Measurements from ENCODE around the gene FBXL3.

DNA sequence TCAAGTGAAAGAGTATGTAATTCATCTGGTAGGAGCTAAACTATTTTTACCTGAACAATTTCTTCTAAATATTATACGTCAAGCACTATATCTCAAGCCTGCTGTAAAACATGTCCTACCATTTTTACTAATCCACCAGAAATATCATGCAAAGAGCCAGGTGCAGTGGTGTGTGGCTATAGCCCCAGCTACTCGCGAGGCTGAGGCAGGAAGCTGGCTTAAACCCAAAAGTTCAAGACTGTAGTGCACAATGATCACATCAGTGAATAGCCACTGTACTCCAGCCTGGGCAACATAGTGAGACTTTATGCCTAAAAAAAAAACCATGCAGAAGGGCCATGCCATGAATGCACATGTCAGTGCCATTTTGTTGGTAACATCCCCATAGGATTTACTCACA lies 55.7 kb downstream of the FBXL3 start:
- TF ChIP-seq EZH2 (IDR thresholded peaks at IDR 0.05; ENCODE audit: low read depth): no peak
- TF ChIP-seq, protein P1, sequence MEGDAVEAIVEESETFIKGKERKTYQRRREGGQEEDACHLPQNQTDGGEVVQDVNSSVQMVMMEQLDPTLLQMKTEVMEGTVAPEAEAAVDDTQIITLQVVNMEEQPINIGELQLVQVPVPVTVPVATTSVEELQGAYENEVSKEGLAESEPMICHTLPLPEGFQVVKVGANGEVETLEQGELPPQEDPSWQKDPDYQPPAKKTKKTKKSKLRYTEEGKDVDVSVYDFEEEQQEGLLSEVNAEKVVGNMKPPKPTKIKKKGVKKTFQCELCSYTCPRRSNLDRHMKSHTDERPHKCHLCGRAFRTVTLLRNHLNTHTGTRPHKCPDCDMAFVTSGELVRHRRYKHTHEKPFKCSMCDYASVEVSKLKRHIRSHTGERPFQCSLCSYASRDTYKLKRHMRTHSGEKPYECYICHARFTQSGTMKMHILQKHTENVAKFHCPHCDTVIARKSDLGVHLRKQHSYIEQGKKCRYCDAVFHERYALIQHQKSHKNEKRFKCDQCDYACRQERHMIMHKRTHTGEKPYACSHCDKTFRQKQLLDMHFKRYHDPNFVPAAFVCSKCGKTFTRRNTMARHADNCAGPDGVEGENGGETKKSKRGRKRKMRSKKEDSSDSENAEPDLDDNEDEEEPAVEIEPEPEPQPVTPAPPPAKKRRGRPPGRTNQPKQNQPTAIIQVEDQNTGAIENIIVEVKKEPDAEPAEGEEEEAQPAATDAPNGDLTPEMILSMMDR (conservative IDR thresholded peaks at IDR 0.05): no peak
